HG02642 (cell line): ENCODE data around the gene DNAJB4.
A peak's percentile ranks its signal among the peaks of the same experiment; 100 is the strongest.

Experiments
- ATAC-seq: cut with Tn5 transposase; IDR thresholded peaks from one replicate; pipeline ENCODE4 v1.9.1; 2021; ENCODE audit warnings: mild to moderate bottlenecking; ENCODE audit not compliant: unreplicated experiment, poor library complexity

The DNAJB4 gene

GRCh38 chr1:78033797-78034172, 29.0 kb downstream of the DNAJB4 start:
- no peak for ATAC-seq

GRCh38 chr1:78035121-78035520, 30.4 kb downstream of the DNAJB4 start:
- ATAC-seq, result no peak

- no peak for ATAC-seq
These were observed 31.7 kb downstream of the DNAJB4 start for GRCh38 chr1:78036450-78036849.

- ATAC-seq, result no peak
These were observed 33.3 kb downstream of the DNAJB4 start for GRCh38 chr1:78038071-78038470.

- no peak for ATAC-seq
These were observed 33.8 kb downstream of the DNAJB4 start for GRCh38 chr1:78038491-78038939.

GRCh38 chr1:78040484-78041089, 35.8 kb downstream of the DNAJB4 start:
- no peak for ATAC-seq

- ATAC-seq, result no peak
These were observed 38.7 kb downstream of the DNAJB4 start for GRCh38 chr1:78043436-78043835.

GRCh38 chr1:78044796-78045562, 40.2 kb downstream of the DNAJB4 start:
- ATAC-seq, result peak; percentile 3

- ATAC-seq, result no peak
These were observed 40.8 kb downstream of the DNAJB4 start for GRCh38 chr1:78045563-78045925.

- ATAC-seq, result peak; percentile 57
These were observed 41.4 kb downstream of the DNAJB4 start, which contains the start of gene GIPC2 for GRCh38 chr1:78045926-78046778. Gene GIPC2 (plus strand): TSS chr1:78045966. CDS start chr1:78046095, 129 bp downstream.

- ATAC-seq, result no peak
These were observed 42.4 kb downstream of the DNAJB4 start for GRCh38 chr1:78047106-78047505.

GRCh38 chr1:78047631-78048030, 42.9 kb downstream of the DNAJB4 start:
- ATAC-seq, result no peak

GRCh38 chr1:78048446-78048845, 43.7 kb downstream of the DNAJB4 start:
- no peak for ATAC-seq

GRCh38 chr1:78049396-78049795, 44.7 kb downstream of the DNAJB4 start:
- no peak for ATAC-seq

- no peak for ATAC-seq
These were observed 46.3 kb downstream of the DNAJB4 start for GRCh38 chr1:78051005-78051404.

- ATAC-seq, result no peak
These were observed 48.1 kb downstream of the DNAJB4 start for GRCh38 chr1:78052685-78053405.

GRCh38 chr1:78053498-78053897, 48.8 kb downstream of the DNAJB4 start:
- ATAC-seq, result no peak

- ATAC-seq, result no peak
These were observed 49.8 kb downstream of the DNAJB4 start for GRCh38 chr1:78054559-78054958.

GRCh38 chr1:78054972-78055371, 50.2 kb downstream of the DNAJB4 start:
- ATAC-seq, result no peak

GRCh38 chr1:78055565-78056132, 50.9 kb downstream of the DNAJB4 start:
- ATAC-seq, result no peak
